SK-N-MC (cell line): ENCODE results near the gene PARK7.
"Not testable (repeated sequence)": the region's sequence is repeated elsewhere in the genome, so short reads cannot be mapped to it uniquely, and the experiment has no call there.

ENCODE experiments used
- DNase-seq: peaks from one replicate; pipeline ENCODE4 v3.0.0-alpha.2; 2011; ENCODE audit warnings: low read depth, low spot score
- H3K27ac ChIP-seq: fragments of 200-600 bp; sonication (generic); 2 replicates; pipeline ENCODE4 v1.5.1; 2016; ENCODE audit warnings: mixed run types
- H3K36me3 ChIP-seq: fragments of 200-600 bp; sonication (generic); 2 replicates; pipeline ENCODE4 v1.6.1; 2017; ENCODE audit warnings: antibody characterized with exemption, low read length, mixed read lengths; ENCODE audit not compliant: insufficient read depth
- H3K4me3 ChIP-seq: fragments of 200-600 bp; sonication (generic); 2 replicates; pipeline ENCODE4 v1.5.1; 2016
- H3K9ac ChIP-seq: fragments of 200-600 bp; sonication (generic); 2 replicates; pipeline ENCODE4 v1.8.0; 2017; ENCODE audit warnings: mixed run types, mixed read lengths; ENCODE audit not compliant: insufficient read length
- H3K9me3 ChIP-seq: fragments of 200-600 bp; sonication (generic); 2 replicates; pipeline ENCODE4 v1.6.1; 2017; ENCODE audit warnings: low read depth, mild to moderate bottlenecking, antibody characterized with exemption, low read length, moderate library complexity, mixed read lengths
- EZH2 ChIP-seq: fragments of 200-600 bp; sonication (generic); IDR thresholded peaks from one replicate; pipeline ENCODE4 v1.6.1; 2017; ENCODE audit warnings: antibody characterized with exemption
- FOXP2 ChIP-seq: optimal IDR thresholded peaks from 2 replicates; pipeline ENCODE3; 2011; ENCODE audit warnings: mild to moderate bottlenecking, moderate library complexity; ENCODE audit not compliant: insufficient read depth; ENCODE audit errors: extremely low read length, control extremely low read depth
- POLR2AphosphoS5 ChIP-seq: IDR thresholded peaks from 2 replicates; pipeline ENCODE4 v1.6.1; 2012; ENCODE audit warnings: mild to moderate bottlenecking, low read depth, low read length, borderline replicate concordance

Gene PARK7

DNA sequence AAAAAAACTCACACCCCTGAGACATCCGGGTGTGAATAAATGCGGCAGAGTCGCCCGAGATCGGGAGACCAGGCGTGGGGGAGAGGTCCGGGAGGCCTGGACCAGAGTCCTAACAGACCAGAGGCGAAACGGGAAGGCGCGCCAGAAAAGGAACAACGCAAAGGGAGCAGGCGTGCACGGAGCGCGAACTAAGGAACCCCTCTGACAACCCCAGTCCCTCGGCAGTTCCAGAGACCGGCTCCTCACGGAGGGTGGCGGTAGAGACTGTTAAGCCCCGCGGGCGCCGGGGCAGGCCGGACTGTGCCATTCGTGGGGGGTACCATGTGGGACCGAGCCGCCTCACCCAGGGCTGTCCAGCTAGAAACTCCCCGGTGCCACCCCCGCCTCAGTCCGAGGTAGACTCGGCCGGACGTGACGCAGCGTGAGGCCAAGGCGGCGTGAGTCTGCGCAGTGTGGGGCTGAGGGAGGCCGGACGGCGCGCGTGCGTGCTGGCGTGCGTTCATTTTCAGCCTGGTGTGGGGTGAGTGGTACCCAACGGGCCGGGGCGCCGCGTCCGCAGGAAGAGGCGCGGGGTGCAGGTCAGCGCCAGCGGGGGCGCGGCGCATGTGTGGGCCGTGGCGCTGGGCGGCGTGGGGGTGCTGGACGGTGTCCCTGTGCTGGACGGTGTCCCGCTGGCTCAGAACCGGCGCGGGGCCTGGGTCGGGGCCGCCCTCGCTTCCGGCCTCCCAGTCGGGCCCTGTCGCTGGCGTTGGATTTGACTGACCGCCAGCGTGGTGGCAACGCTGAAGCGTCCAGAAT, at the start of gene PARK7:
TSS of gene PARK7 (plus strand) at position 496 of the 798 bp plus-strand sequence. CDS start 1,075 bp downstream, outside the sequence.
- peak within 1 kb of the TSS; percentile 98 for H3K9ac ChIP-seq
- peak within 1 kb of the TSS; percentile 96 for H3K4me3 ChIP-seq
- DNase-seq = peak; percentile 86
- no peaks in the 10 kb centered on the region for H3K9me3 ChIP-seq
- peaks cover 35% of the 10 kb centered on the region for H3K36me3 ChIP-seq
- peak within 1 kb of the TSS; percentile 83 for H3K27ac ChIP-seq
- TF ChIP-seq FOXP2 (no peak), POLR2AphosphoS5 (peak; percentile 100)

DNA sequence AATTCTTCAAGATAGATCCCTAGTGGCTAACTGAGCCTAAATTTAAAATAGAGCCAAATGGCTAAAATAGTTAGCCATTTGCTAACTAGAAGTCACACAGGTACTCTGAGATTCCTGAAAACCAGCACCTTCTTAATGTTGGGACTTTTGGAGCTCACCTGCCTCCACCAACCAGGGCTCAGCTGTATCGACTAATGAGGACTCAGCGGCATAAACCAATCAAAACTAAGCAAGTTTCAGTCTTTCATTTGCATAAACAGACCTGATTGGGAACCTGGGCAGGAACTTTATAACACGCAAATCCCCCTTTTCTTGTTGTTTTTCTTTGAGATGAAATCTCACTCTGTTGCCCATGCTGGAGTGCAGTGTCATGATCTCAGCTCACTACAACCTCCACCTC, 49.4 kb upstream of the PARK7 start:
- no peaks in the 10 kb centered on the region for H3K36me3 ChIP-seq
- H3K27ac ChIP-seq = no peak overlapping the region
- TF ChIP-seq EZH2 (no peak), FOXP2 (no peak), POLR2AphosphoS5 (no peak)
- no peak overlapping the region for H3K9ac ChIP-seq
- no peaks in the 10 kb centered on the region for H3K9me3 ChIP-seq
- no peak overlapping the region for H3K4me3 ChIP-seq
- no peak for DNase-seq

DNA sequence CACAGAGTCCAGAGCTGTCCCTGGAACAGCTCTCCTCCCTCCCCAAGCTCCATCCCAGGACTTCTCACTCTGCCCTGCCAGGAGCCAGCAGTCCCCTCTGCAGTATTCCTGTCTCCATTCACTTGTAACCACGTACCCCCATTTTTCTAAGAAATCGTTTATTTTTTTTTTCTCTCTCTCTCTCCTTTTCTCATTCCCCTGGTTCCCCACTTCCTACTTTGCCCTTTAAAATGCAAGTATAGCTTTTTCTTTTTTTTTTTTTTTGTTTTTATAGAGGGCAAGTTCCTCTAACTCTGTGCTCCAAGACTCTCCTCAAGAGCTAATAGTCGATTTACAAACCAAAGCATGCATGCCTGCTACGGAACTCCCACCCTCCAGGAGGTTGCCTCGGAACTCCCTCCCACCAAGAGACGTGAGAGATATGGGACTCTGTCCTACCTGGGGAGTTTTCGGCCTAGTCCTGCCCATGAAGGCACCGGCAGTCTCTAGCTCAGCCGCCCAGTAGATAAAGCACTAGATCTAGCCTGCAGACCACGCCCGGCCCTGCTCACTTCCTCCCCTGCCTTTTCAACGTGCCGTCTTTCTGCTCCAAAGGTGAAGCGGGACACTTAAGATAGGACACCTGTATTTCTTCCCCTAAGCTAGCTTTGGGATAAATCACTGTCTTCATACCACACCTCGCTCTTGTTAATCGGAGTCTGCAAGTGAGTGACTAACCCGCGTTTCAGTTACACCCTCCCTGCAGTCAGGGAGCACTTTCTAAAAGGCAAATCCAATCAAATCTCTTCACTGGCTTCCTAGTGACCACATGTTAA, 48.6 kb upstream of the PARK7 start:
- no peak for TF ChIP-seq EZH2
- no peak for TF ChIP-seq FOXP2
- no peak for TF ChIP-seq POLR2AphosphoS5
- Histone ChIP-seq H3K4me3 (no peak overlapping the region), H3K9ac (no peak overlapping the region), H3K9me3 (no peaks in the 10 kb centered on the region), H3K36me3 (no peaks in the 10 kb centered on the region), H3K27ac (no peak overlapping the region)
- no peak for DNase-seq

DNA sequence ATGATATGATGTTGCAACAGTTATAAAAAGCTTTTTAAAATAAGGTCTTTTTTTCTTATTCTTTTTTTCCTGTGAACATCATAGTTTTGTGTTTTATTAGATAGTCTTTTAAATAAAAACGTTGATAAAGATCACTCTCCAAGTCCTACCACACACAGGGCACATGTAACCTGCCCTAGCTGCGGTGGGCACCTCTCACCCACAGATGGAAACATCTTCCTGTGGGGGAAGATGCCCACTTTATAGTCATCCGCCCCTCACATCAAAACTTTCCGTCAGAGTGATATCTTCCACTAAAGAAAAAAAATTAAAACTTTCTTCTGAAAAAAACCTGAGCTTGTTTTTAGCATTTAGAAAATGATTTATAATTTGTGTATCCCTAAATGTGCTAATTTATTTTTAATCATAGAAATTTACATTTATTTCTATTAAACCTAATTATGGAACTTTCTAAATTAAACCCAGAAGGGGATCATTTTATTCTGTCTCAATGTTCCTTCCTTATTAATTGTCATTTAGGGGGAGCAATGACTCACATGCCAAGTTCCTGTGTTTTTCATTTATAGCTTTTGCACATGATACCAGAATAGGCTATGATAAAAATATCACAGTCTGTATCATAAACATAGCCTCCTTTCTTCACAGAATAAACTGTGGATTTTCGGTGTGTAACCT, 45.5 kb upstream of the PARK7 start:
- Histone ChIP-seq H3K9ac (no peak overlapping the region), H3K9me3 (no peaks in the 10 kb centered on the region), H3K27ac (no peak overlapping the region), H3K4me3 (no peak overlapping the region), H3K36me3 (no peaks in the 10 kb centered on the region)
- no peak for DNase-seq
- TF ChIP-seq POLR2AphosphoS5 = no peak
- no peak for TF ChIP-seq FOXP2
- TF ChIP-seq EZH2 = no peak

DNA sequence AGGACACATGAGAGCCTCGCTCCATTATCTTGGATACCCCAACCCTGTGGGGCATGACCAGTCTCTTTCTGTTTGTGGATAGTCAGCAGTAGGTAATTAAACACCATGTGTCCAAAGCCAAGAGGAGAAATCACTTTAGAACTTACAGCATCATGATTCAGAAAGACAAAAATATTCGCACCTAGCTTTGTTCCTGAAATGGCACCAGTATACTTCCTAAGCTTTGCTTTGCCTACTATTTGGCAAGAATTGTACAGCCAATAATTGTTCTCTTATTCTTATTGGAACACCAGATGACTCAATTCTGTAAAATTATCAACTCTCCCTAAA, 45.0 kb upstream of the PARK7 start:
- no peak for DNase-seq
- no peaks in the 10 kb centered on the region for H3K36me3 ChIP-seq
- no peaks in the 10 kb centered on the region for H3K9me3 ChIP-seq
- H3K9ac ChIP-seq = no peak overlapping the region
- no peak for TF ChIP-seq FOXP2
- no peak for TF ChIP-seq POLR2AphosphoS5
- TF ChIP-seq EZH2 = no peak
- no peak overlapping the region for H3K4me3 ChIP-seq
- no peak overlapping the region for H3K27ac ChIP-seq

DNA sequence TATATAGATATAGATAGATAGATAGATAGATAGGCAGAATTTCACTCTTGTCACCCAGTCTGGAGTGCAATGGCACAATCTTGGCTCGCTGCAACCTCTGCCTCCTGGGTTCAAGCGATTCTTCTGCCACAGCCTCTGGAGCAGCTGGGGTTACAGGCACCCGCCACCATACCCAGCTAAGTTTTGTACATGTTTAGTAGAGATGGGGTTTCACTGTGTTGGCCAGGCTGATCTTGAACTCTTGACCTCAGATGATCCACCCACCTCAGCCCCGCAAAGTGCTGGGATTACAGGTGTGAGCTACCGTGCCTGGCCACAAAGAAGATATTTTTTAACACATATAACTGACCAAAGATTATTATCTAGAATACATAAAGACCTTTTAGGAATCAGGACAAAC, 43.5 kb upstream of the PARK7 start:
- not testable (repeated sequence) for H3K9ac ChIP-seq, H3K27ac ChIP-seq, H3K9me3 ChIP-seq, H3K4me3 ChIP-seq, DNase-seq, H3K36me3 ChIP-seq

DNA sequence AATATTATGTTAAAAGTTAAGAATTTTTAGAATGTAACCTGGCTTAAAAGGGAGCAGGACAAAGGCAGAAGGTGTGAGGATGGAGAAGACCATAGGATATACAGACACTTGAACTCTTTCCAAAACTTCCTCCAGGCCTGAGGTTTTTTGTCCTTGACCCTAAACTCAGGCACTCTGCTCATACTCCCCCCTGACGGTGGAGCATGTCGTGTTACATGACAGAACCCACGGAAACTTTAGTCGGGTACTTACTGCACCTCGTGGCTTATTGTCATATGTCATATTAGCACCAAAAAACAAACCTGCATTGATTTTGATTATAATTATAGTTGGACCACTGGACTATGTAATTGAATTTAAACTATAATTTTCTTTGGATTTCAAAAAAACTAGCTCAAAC, 41.6 kb upstream of the PARK7 start:
- H3K9ac ChIP-seq = no peak overlapping the region
- no peaks in the 10 kb centered on the region for H3K36me3 ChIP-seq
- no peaks in the 10 kb centered on the region for H3K9me3 ChIP-seq
- no peak overlapping the region for H3K4me3 ChIP-seq
- no peak for TF ChIP-seq EZH2
- TF ChIP-seq POLR2AphosphoS5 = no peak
- no peak for TF ChIP-seq FOXP2
- no peak for DNase-seq
- H3K27ac ChIP-seq = no peak overlapping the region

DNA sequence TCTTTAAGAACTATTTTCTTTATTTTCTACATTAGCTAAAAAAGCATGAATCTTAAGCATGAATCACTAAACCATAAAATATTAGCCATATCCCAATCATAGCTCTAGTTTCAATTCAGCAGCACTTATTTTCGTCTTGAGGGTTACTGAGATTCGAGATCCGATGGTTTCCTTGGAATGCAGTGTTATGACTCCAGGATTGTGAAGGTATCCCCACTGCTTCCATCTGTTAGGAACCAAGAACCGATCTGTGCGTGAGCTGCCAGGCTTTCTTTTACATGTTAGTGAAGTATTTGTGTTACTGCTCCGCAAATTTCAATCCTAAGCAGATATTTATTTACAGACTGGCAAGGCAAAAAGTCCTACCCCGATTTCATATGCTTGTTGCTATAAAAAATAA, 39.7 kb upstream of the PARK7 start:
- no peak for DNase-seq
- H3K9me3 ChIP-seq = no peaks in the 10 kb centered on the region
- no peak overlapping the region for H3K27ac ChIP-seq
- H3K9ac ChIP-seq = no peak overlapping the region
- TF ChIP-seq FOXP2 (no peak), EZH2 (no peak), POLR2AphosphoS5 (no peak)
- H3K4me3 ChIP-seq = no peak overlapping the region
- H3K36me3 ChIP-seq = no peaks in the 10 kb centered on the region

DNA sequence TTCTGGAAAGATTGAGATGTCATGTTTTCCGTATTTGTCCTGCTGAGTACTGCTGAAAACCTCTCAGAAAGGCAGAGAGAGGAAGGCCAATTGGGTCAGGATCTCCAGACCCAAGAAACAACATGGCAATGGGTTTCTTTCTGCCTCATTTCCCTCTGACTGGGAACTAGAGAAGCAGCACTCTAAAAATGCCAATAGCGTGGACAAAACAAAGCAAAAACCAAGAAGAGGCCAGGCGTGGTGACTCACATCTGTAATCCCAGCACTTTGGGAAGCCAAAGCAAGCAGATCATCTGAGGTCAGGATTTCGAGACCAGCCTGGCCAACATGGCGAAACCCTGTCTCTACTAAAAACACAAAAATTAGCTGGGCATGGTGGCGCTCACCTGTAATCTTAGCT, 39.2 kb upstream of the PARK7 start:
- H3K27ac ChIP-seq = no peak overlapping the region
- H3K4me3 ChIP-seq = no peak overlapping the region
- no peaks in the 10 kb centered on the region for H3K9me3 ChIP-seq
- H3K36me3 ChIP-seq = no peaks in the 10 kb centered on the region
- DNase-seq = no peak
- no peak for TF ChIP-seq POLR2AphosphoS5
- TF ChIP-seq FOXP2 = no peak
- no peak for TF ChIP-seq EZH2
- H3K9ac ChIP-seq = no peak overlapping the region

DNA sequence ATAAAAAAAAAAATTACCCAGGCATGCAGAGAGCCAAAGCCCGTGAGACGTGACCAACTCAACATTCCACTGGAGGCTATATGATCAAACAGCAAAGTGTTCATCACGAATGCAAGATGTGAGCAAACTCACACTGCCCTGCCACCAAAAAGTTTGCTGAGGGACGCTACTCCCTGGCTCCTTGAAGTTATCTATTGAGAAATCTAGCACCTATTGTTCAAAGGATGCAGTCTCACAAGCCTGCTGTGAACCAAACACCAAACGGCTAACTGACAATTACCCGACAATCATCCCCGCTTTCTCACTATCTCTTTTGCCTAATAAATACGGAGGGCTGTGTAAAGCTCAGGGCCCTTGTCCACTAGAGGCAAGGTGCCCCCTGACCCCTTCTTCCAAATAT, 34.5 kb upstream of the PARK7 start:
- not testable (repeated sequence) for H3K36me3 ChIP-seq, H3K27ac ChIP-seq, H3K9ac ChIP-seq, H3K9me3 ChIP-seq, DNase-seq, H3K4me3 ChIP-seq
